LHCN-M2 (cell line): ENCODE results near the gene DPYD. TPM values are rescaled to one million over a fixed set of nuclear protein-coding genes. Genes with fewer than 3 reads are reported as not detected.

Experiments
- DNase-seq: peaks from one replicate; pipeline ENCODE4 v3.0.0-alpha.2; 2012; ENCODE audit warnings: low read depth
- total RNA-seq: library from RNA; depleted of rRNA; stranded (reverse); fragments of >200 nt; gene quantifications from 2 replicates; pipeline ENCODE4 v1.2.3, GENCODE V29; 2014

Gene DPYD
- total RNA-seq, 1 experiment from 2014 or later = 39.9 TPM

GRCh38 chr1:97712980-97713379 is 207.9 kb downstream of the DPYD start:
- no peak for DNase-seq

- DNase-seq = no peak
These were observed 209.0 kb downstream of the DPYD start for GRCh38 chr1:97711858-97712257.

- DNase-seq = no peak
These were observed 227.2 kb downstream of the DPYD start for GRCh38 chr1:97693601-97694000.

- no peak for DNase-seq
These were observed 229.5 kb downstream of the DPYD start for GRCh38 chr1:97691325-97691724.

- DNase-seq = no peak
These were observed 235.5 kb downstream of the DPYD start for GRCh38 chr1:97685360-97685759.

GRCh38 chr1:97680894-97681293 is 239.9 kb downstream of the DPYD start:
- DNase-seq = peak; percentile 13

- DNase-seq = peak; percentile 1
These were observed 240.4 kb downstream of the DPYD start for GRCh38 chr1:97680470-97680869.

GRCh38 chr1:97677702-97678101 is 243.1 kb downstream of the DPYD start:
- DNase-seq = peak; percentile 44

- DNase-seq = no peak
These were observed 246.3 kb downstream of the DPYD start for GRCh38 chr1:97674517-97674916.

GRCh38 chr1:97668945-97669344 is 251.9 kb downstream of the DPYD start:
- peak; percentile 71 for DNase-seq

GRCh38 chr1:97660431-97661105 is 260.3 kb downstream of the DPYD start:
- DNase-seq = no peak

- peak; percentile 36 for DNase-seq
These were observed 265.8 kb downstream of the DPYD start for GRCh38 chr1:97654876-97655585.

GRCh38 chr1:97651250-97651649 is 269.6 kb downstream of the DPYD start:
- DNase-seq = no peak

GRCh38 chr1:97649591-97649990 is 271.2 kb downstream of the DPYD start:
- DNase-seq = no peak

GRCh38 chr1:97647776-97648175 is 273.1 kb downstream of the DPYD start:
- DNase-seq = peak; percentile 56

- no peak for DNase-seq
These were observed 274.8 kb downstream of the DPYD start for GRCh38 chr1:97646071-97646470.

GRCh38 chr1:97640677-97641076 is 280.2 kb downstream of the DPYD start:
- no peak for DNase-seq

- no peak for DNase-seq
These were observed 283.9 kb downstream of the DPYD start for GRCh38 chr1:97636941-97637340.

GRCh38 chr1:97634758-97635157 is 286.1 kb downstream of the DPYD start:
- DNase-seq = no peak

GRCh38 chr1:97632776-97633175 is 288.1 kb downstream of the DPYD start:
- DNase-seq = no peak

GRCh38 chr1:97632075-97632474 is 288.8 kb downstream of the DPYD start:
- DNase-seq = peak; percentile 21

GRCh38 chr1:97630948-97631347 is 289.9 kb downstream of the DPYD start:
- no peak for DNase-seq

- no peak for DNase-seq
These were observed 290.6 kb downstream of the DPYD start for GRCh38 chr1:97630281-97630680.
